T-helper 2 cell treated with Interferon-gamma antibody and Interleukin-4, amounts not matched to agents 100 ng/mL and 5 ng/mL, for 36 hours (primary cell): Measurements from ENCODE around the gene ETFA. TPM values are rescaled to one million over a fixed set of nuclear protein-coding genes. Genes with fewer than 3 reads are reported as not detected.

ENCODE experiments used
- intact Hi-C: fragments of 100-400 bp; cut with micrococcal nuclease; formaldehyde crosslinking; loops from one replicate; pipeline ENCODE4 v1.15.1; 2023
- total RNA-seq: library from RNA; stranded (reverse); gene quantifications from 2 replicates; pipeline ENCODE4 v1.2.3, GENCODE V29; 2022

Gene ETFA
- total RNA-seq, 1 donor from 2014 or later = 119 TPM

DNA sequence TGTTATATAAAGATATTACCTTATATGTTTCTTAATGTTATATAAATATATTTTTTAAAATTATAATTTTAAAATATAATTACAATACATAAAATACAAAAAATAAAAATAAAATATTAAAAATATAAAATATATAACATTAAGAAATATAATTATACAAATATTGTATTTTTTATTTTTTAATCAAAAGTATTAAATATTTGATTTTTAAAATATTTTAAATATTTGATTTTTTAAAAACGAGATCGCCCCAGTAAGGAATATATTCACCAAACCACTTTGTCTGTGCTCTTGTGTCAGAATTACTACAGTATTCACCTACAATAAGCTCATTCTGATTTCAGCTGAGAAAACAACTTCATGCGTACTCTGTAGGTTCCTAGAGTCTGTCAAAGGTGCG, 89.1 kb downstream of the ETFA start:
- intact Hi-C loops = no loop called here

DNA sequence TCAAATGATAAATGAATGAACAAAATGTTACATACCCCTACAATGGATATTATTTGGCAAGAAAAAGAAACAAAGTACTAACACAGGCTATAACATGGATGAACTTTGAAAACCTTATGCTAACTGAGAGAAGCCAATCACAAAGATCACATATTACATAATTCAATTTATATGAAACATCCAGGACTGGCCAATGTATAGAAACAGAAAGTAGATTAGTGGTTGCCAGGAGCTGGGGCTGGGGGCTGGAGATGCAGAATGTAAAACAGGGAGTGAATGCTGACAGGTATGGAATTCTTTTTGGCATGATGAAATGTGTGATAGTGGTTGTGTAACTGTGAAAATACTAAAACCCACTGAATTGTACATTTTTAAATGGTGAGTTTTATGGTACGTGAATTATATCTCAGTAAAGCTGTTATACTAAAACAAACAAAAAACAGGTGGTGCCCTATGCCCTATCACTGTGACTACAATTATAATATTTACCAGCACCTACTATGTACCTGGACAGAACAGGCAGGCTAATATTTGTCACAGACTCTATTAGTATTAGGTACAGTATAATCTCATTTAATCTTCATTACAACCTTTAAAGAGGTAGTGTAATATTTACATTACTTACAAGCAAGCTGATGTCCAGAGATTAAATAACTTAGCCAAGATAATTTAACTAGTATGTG, 90.0 kb downstream of the ETFA start:
- intact Hi-C loops = no loop called here

DNA sequence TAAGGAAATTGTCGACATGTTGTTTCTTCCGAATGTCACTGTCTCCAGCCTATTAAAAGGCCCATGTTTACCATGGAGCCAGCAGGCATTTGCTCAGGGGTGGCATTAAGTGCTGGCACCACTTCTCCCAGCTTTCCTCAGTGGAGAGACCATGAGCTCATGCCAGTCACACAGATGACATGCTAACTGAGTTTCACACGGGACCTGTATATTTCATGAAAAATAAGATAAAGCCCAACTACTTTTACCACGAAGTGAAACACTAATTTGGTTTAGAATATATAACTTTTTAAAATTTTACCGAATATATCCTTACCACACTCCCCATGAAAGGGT, 93.4 kb downstream of the ETFA start:
- intact Hi-C loops = no loop called here

DNA sequence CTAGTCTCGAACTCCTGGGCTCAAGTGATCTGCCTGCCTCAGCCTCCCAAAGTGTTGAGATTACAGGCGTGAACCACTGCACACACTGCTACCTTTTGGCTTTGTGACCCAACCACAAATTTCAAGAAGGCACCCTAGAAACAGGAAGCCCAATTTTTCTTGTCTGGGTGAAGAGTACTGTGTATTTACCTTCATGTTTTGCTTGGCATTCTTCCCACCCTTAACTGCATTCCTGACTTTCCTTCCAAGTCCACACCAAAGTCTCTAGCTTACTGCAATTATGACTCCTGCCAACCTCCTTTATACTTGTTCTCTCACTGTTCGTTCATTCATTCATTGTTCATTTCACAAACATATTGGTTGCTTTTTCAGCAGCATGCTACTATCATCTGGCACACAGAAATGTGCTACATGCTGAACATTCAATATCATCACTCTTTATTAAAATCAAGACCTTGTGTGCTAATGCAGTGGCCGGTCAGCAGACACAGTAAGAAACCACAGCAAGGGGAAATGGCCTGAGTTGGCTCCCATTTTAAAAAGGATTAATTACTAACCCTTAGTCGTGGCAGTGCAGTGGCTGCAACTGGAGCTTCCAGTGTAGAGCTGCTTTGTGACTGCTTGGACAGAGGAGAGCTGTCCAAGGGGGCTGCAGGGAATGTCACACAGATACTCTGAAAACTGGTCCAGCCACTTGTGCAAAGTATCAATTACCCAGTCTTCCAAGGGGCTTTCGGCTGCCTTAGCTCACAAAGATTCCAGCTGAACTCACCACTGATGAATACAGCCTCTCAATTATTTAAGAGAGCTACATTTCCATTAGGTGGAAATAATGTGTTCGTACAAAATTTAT, 94.0 kb downstream of the ETFA start:
- intact Hi-C loops = no loop called here

DNA sequence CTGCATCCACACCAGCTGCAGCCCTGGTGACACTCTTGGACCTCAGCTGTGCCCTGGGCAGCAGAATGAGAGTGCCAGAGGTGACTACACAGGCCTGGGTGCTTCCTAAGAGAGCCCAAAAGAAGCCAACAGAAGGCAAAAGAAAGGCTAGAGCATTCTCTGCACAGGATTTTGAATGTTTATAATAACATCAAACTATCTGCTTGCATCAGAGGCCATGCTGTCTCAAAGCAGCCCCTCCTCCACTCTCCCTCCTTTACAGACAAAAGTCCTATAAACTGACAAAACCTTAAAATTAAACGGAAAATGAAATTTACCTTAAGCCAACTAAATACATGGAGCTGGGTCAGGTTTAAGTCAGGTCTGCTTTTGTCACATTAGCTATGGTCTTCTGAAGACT, 95.6 kb downstream of the ETFA start:
- intact Hi-C loops = no loop called here

DNA sequence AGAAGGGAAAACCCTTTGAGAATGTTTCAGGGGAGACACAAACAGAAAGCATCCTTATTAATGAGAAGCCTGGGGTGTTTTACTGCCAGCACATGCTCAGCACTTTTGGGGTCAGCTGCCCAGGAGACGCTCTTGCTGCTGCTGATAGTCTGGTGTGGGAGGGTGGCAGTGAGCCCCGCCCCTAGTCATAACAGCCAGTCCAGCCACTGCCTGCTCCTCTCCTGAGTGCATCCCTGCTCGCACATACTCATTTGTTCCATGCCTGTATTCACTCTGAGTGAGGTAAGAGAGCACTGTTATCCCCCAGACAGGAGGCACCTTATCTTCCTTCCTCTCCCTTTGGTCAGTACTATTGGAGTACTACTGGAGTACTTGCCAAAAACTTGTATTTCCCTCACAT, 101.3 kb downstream of the ETFA start:
- intact Hi-C loops = no loop called here

DNA sequence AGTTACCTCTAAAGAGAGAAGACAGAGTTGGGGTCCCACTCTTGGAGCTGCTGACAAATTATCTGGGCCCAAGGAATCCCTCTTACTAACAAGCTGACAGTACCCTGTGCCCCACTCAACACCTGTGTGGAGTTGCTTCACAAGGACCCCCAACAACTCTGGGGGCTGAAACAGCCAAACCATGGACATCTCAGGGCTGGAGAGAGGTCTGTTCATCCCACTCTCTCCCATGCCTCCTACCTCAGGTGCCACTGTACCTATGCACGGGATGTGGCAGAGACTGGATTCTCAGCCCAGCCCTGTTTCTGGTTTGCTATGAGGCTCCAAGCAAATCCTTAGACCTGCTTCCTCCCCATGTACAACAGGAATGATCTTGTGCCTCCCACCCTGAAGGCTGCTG, 101.7 kb downstream of the ETFA start:
- intact Hi-C loops = no loop called here

DNA sequence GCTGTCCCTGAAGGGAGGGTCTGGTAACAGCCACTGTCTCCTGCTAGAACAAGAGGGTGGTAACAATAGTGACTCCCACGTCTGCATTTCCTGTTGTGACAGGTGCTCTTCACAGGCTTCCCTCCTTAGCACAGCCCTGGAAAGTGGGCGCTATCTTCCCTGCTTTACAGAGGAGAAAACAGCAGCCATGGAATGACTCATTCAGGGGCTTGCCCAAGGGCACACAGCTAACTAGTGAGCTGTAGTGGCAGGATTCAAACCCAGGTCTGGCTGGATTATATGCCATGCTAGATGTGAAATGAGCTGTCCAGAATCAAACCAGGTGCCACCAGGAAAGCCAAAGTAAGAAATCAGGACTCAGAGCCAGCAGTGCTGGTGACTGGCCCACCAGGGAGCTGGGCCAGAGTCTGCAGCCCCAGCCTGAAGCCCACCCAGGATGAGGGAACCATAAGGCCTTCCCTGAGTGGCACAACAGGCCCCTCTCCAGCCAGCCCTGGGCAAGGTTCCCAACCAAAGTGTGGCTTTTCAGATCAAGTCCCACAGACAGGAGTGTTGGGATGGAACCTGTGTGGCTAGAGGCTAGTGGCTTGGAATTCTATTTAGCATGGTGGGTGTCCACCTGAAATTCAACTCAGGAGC, 102.4 kb downstream of the ETFA start:
- intact Hi-C loops = no loop called here

DNA sequence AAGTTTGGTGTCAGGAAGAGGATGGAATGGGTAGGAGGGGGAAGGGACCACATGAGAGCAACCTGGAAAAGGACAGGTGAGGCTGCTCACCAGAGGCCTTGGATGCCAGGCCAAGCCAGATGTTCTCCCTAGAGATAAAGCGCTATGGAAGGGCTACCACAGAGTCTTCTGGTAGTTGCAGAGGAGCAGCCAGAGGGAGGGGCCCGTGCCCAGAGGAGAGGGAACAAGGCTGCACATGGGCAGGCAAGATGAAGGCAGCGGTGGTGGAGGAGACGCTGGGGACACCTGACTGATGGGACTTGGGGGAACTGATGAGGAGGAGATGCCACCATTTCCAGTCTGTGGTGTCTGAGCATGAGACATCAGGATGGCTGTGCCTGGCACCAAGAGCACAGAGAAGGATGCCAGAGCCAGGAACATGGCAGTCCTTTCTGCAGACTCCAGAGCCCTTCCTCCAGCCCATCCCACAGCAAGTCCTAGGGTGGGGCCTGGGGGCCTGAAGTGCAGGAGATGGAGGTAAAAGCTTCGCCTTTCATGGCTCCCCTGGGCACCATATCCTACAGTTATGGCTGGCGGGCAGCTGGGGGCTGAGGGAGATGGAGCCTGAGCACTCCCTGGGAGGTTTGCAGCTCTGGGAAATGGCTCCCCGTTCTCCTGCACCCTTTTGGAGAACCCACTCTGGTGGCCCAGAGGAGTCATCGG, 103.0 kb downstream of the ETFA start:
- intact Hi-C loops = no loop called here

DNA sequence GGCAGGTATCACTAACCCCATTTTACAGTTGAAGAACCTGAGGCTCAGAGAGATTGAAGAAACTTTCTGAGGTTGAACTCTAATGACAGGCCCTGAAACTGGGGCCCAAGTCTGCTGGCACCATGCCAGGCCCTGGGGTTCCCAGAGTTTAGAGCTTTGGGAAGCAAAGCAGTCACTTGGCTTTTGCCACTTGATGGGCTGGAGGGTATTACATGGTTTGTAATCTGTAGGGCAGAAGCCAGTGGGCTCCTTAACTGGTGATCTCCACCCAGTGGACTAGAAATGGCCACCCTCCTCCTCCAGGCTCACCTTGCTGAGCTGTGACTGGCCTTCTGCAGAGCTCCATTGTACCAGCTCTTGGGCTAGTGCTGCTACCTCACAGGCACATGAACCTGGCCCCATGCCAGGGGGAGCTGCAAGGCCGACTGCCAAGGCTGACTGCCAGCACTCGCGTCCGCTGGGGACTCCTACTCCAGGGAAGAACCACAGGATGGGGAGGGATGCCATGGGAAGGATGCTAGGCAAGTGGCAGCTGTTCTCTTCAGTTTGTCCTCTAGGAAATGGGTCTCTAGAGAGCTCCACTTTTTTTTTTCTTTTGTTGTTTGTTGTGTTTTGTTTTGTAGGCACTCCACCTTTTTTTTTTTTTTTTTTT, 104.8 kb downstream of the ETFA start:
- intact Hi-C loops = no loop called here

DNA sequence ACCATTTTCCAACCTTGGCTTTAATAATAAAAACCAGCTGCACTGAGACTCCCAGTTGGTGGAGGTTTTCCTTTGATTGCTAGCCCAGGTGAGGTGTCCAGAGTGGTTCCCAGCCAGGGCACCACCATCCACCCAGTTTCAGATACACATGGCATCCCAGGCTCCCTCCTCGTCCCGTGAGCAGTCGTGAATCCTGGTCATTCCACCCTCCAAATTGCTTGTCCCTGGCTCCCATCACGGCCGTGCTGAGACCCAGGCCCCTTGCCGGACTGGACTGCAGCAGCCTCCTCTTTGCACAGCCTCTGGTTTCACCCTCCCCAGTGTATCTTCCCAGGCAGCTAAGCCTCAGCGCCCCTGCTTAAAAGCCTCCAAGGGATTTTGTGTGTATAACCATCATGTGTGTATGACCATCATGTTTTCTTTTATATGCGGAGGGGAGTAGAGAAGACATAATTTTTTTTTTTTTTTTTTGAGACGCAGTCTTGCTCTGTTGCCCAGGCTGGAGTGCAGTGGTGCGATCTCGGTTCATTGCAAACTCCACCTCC, 106.3 kb downstream of the ETFA start:
- intact Hi-C loops = no loop called here

DNA sequence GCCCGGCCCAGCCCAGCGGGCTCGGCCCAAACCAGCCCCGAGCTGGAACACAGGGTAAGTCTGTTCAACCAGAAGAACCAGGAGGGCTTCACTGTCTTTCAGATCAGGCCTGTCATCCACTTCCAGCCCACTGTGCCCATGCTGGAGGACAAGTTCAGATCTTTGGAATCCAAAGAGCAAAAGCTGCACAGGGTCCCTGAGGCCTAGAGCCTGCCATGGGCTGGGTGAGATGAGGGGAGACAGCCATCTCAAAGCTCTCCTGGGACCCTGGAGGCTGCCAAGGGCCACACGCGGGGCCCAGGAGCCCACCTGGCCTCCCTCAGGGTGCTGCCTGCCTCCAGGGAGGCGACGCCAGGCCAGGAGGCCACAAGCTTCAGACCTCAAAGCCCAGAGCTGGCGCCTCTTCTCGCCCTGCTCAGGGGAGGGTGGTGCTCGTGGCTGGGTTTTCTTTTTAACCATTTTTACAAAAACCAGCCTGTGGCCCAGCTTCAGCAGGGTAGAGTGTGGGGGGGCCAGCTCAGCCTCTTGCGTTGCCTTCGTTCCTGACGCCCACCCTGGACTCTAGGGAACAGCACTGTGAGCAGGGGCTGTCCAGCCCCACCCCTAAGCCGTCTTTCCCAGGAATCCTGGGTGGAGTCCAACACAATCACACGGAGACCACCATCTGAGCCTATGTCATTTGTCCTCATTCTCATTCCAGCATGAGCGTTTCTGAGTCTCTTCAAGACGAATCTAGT, 107.0 kb downstream of the ETFA start:
- intact Hi-C loops = no loop called here

DNA sequence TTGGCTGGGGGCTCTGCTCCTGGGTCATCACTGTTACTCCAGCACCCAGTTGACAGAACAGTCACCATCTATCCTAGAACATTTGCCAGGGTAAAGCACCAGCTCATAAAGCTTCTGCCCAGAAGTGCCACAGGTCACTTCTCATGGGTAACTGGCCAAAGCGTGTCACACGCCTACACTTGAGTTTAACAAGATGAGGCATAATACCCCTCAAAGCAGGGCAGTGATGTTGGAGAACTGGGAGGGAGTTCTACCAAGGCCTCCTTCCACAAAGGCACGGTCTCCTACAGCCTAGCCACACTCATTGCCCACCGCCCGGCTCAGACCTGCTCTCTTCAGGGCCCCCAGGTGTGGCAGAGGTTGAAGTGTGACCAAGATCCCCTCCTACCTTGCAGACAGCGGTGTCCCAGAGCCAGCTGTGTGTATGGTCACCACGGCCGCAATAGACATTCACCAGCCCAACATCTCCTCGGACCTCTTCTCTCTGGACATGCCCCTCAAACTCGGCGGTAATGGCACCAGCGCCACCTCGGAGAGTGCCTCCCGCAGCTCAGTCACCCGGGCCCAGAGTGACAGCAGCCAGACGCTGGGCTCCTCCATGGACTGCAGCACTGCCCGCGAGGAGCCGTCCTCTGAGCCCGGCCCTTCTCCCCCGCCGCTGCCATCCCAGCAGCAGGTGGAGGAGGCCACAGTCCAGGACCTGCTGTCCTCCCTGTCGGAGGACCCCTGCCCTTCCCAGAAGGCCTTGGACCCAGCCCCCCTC, 107.7 kb downstream of the ETFA start:
- intact Hi-C loops = no loop called here

DNA sequence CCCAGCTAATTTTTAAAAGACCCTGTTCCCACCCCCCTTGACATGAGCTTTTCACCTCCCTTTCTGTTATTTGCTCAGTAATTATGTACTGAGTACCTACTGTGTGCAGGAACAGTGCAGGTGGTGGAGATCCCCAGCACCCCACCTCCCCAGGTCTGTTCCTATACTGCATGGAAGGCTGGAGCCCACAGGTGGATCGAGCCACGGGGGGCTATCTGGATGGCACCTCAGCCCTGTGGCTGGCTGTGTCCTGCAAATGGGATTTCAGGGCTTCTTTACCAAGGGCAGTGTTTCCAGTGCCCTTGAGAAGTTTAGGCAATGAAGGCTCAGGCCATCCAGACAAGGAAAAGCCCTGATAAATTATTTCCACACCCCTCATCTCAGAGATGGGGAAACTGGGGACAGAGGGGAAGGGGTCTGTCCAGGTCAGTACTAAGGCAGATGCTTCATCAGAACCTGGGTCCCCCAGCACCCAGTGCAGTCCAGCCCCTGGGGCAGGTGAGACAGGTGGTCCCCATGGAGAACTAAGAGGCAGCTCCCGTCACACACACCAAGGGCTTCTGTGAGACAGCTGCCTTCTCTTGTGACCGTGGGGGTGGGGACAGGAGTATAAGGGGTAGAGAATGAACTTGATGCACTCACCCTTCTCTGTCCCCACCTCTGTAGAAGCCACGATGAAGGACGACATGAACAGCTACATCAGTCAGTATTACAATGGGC, 109.6 kb downstream of the ETFA start:
- intact Hi-C loops = no loop called here

DNA sequence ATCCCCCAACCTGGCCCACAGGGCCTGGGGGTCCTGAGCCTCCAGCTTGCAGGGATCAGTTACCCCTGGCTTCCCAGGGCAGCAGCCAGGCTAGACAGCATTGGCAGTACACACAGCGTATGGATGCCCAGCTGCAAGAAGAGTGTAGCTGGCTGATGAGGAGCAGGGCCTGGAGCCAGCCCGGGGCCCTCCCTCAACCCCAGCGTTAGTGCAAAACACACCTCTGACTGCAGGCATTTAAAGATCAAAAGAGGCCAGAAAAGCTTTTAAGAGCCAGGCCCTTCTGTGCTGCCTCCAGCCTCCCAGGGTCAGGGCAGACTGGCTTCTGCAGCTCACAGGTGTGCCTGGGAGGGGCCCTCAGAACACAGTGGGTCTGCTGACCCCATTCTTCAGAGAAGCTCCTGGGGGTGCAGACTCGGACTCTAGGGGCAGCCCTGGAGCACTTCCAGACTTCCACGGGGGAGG, 110.6 kb downstream of the ETFA start:
- intact Hi-C loops = no loop called here

DNA sequence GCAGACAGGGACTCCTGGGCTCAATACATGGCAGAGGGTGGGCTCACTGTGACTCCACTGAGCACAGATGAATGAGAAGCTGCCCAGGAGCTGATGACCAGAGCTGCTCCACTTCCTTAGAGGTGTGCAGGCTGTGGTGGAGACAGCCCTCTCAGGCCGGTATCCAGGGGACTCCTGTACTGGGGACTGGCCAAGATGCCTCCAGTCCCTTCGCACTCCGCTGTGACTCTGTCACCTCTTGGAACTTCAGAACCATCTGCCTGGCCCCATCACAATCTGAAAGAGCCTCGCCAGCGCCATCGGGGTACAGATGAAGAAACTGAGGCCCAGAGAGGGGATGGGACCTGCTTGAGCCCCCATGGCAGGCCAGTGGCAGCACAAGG, 111.2 kb downstream of the ETFA start:
- intact Hi-C loops = no loop called here

DNA sequence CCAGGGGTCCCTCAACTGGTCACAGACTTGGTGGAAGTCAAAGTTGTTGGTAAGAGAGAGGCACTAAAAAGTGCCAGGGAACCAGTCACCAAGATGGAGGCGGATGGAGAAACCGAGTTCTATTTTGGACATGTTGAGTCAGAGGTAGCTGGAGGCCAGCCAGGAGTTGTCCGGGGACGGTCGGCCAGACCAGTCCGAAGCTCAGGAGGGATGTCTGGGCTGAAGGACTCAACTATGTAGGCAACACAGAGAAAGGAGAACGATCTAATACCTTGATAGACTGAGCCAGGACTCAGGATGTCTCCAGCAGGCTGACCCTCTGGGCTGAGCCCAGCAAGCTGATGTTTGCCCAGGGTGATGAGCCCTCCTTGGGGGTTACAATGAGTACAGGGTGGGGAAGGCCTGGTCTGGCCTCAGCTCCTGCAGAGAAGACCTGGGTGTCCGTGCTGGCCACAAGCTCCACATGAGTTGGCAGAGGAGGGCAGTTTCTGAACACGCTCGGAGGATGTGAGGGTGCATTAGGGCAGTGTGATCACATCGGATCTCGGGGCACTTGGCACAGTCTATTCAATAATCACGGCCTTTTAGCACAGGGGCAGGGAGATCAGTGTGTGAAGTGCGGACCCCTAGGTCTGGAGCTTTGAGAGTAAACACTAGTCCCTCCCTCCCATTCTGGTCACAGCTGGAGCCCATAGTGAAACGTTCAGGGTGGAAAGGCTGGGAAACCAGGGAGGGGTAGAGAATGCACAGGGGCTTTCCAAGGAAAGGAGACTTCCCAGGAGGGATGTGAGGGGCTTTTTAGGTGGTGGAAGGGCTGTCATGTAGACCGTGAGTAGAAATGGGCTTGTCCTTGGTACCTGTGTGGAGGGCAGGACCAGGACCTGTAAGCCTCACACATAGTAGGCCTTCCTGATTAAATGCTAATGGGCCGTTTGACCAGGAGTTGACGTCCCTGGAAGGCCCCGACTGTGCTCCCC, 111.9 kb downstream of the ETFA start:
- intact Hi-C loops = no loop called here
